MCF 10A (cell line): ENCODE results near the gene STK32B. TPM values are rescaled to one million over a fixed set of nuclear protein-coding genes. Genes with fewer than 3 reads are reported as not detected.

ENCODE experiments used
- BruUV-seq: library from RNA; stranded (reverse); fragments of 400-500 nt; replicated peaks from 2 replicates; lab custom pipeline; 2021; lab: Mats Ljungman, UMichigan
- CTCF ChIA-PET: fragments of 300-600 bp; sonication (Branson Sonifier 250); formaldehyde crosslinking; extraction: SDS; loops from one replicate; lab custom pipeline; 2021; ENCODE audit warnings: antibody characterized with exemption, inconsistent platforms; lab: Yijun Ruan, JAX
- POLR2A ChIA-PET: fragments of 300-600, 350-650 bp; sonication (Branson Sonifier 250); formaldehyde crosslinking; extraction: SDS; loops from one replicate; lab custom pipeline; 2020; ENCODE audit warnings: antibody characterized with exemption, inconsistent platforms; lab: Yijun Ruan, JAX
- DNase-seq: peaks from one replicate; pipeline ENCODE4 v3.0.0-alpha.2; 2018; ENCODE audit not compliant: unreplicated experiment
- H3K27ac Mint-ChIP-seq: one replicate; pipeline ENCODE4 v1.8.0; 2022; ENCODE audit warnings: mild to moderate bottlenecking, low read depth, mixed read lengths; ENCODE audit not compliant: unreplicated experiment
- H3K27me3 Mint-ChIP-seq: one replicate; pipeline ENCODE4 v1.8.0; 2022; ENCODE audit warnings: mixed read lengths; ENCODE audit not compliant: insufficient read depth, unreplicated experiment
- H3K36me3 Mint-ChIP-seq: one replicate; pipeline ENCODE4 v1.8.0; 2022; ENCODE audit warnings: mild to moderate bottlenecking, moderate library complexity, mixed read lengths; ENCODE audit not compliant: insufficient read depth, unreplicated experiment
- H3K4me1 Mint-ChIP-seq: one replicate; pipeline ENCODE4 v1.8.0; 2022; ENCODE audit warnings: mixed read lengths; ENCODE audit not compliant: insufficient read depth, unreplicated experiment
- H3K4me3 Mint-ChIP-seq: one replicate; pipeline ENCODE4 v1.8.0; 2022; ENCODE audit warnings: mild to moderate bottlenecking, moderate library complexity, mixed read lengths; ENCODE audit not compliant: unreplicated experiment
- H3K9me3 Mint-ChIP-seq: one replicate; pipeline ENCODE4 v1.8.0; 2022; ENCODE audit warnings: mixed read lengths; ENCODE audit not compliant: unreplicated experiment
- intact Hi-C: fragments of 100-400 bp; cut with micrococcal nuclease; formaldehyde crosslinking; loops from 2 replicates; pipeline ENCODE4 v1.14.1; 2022
- total RNA-seq: library from RNA; stranded (reverse); gene quantifications from 2 replicates; pipeline ENCODE4 v1.2.3, GENCODE V29; 2022
- TF ChIP-seq, protein P1 (sequence below): fragments of 200-600 bp; IDR thresholded peaks from one replicate; pipeline ENCODE4 v1.8.0; 2022; ENCODE audit warnings: antibody characterized with exemption, mild to moderate bottlenecking; ENCODE audit not compliant: unreplicated experiment

Gene STK32B
- total RNA-seq, 1 experiment from 2014 or later = not detected

DNA sequence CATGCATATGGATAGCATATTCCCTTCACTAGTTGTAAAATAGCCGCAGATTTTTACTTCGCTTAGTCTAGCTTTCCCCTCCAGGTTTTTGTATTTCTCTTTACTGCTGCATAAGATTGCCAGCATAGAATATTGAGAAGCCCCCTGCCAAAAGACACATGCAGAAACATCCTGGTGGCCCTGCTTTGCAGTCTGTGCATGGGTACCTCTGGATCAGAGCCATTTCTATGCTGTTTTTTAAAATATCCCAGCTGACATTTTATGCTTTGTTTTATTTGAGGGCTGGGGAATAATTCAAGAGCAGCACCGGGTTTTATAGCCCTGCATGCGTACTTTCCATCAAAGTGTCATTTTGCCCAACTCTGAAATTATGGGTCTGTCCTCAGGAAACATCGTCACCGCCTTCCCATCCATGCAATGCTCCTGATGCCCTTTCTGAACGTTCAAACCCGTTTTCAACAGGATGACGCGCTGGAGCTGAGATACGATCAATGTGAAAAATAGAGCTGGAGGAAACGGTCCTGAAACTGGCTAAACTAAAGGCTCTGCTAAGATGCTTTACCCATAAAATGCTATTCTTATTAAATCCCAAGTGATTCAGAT is 342.7 kb downstream of the STK32B start:
- H3K4me1 Mint-ChIP-seq = no peaks in the 10 kb centered on the region
- TF ChIP-seq, protein P1, sequence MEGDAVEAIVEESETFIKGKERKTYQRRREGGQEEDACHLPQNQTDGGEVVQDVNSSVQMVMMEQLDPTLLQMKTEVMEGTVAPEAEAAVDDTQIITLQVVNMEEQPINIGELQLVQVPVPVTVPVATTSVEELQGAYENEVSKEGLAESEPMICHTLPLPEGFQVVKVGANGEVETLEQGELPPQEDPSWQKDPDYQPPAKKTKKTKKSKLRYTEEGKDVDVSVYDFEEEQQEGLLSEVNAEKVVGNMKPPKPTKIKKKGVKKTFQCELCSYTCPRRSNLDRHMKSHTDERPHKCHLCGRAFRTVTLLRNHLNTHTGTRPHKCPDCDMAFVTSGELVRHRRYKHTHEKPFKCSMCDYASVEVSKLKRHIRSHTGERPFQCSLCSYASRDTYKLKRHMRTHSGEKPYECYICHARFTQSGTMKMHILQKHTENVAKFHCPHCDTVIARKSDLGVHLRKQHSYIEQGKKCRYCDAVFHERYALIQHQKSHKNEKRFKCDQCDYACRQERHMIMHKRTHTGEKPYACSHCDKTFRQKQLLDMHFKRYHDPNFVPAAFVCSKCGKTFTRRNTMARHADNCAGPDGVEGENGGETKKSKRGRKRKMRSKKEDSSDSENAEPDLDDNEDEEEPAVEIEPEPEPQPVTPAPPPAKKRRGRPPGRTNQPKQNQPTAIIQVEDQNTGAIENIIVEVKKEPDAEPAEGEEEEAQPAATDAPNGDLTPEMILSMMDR = no peak
- H3K9me3 Mint-ChIP-seq = peaks cover 21% of the 10 kb centered on the region
- CTCF ChIA-PET = interaction anchor here (0.6 to 0.7 kb wide), 3 partner anchors 177 to 569 kb away, joined by 3 read pairs; no protein-coding TSS in a partner anchor
- intact Hi-C loops = loop anchor here (10.0 kb wide), 1 partner anchor 339 kb away; the partner anchor contains the start of gene STK32B
- no peak overlapping the region for H3K27ac Mint-ChIP-seq
- DNase-seq = no peak
- no TSS peak for BruUV-seq
- H3K36me3 Mint-ChIP-seq = no peaks in the 10 kb centered on the region
- no peak overlapping the region for H3K4me3 Mint-ChIP-seq
- no peaks in the 10 kb centered on the region for H3K27me3 Mint-ChIP-seq
- POLR2A ChIA-PET = interaction anchor here (0.8 kb wide), 1 partner anchor 69 kb away, joined by 5 read pairs; no protein-coding TSS in a partner anchor

DNA sequence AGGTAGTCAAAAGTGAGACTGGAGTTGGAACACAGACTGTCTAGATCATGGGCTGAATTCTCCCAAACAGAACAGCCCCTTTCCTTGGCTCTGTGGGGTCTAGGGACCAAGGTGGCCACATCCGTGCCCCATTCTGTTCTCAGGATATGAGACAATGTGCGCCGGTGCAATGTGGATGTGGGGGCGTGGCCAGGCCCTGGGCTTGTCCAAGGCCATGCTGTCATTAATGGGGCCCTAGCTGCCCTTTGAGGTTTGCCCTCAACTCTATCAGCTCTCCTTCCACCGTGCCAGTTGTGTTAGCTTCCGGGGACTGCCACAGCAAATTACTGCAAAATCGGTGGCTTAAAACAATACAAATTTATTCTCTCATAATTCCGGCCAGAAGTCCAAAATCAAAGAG is 344.5 kb downstream of the STK32B start:
- ChIA-PET CTCF (interaction anchor here (0.9 kb wide), 1 partner anchor 12 kb away, joined by 4 read pairs; no protein-coding TSS in a partner anchor), POLR2A (interaction anchor here (0.7 kb wide), 1 partner anchor 18 kb away, joined by 3 read pairs; no protein-coding TSS in a partner anchor)
- Mint-ChIP-seq H3K4me1 (no peaks in the 10 kb centered on the region), H3K36me3 (no peaks in the 10 kb centered on the region), H3K4me3 (no peak overlapping the region), H3K9me3 (peaks cover 16% of the 10 kb centered on the region), H3K27ac (no peak overlapping the region), H3K27me3 (no peaks in the 10 kb centered on the region)
- no peak for DNase-seq
- no TSS peak for BruUV-seq
- TF ChIP-seq, protein P1 = no peak
- intact Hi-C loops = loop anchor here (10.0 kb wide), 1 partner anchor 341 kb away; the partner anchor contains the start of gene STK32B

DNA sequence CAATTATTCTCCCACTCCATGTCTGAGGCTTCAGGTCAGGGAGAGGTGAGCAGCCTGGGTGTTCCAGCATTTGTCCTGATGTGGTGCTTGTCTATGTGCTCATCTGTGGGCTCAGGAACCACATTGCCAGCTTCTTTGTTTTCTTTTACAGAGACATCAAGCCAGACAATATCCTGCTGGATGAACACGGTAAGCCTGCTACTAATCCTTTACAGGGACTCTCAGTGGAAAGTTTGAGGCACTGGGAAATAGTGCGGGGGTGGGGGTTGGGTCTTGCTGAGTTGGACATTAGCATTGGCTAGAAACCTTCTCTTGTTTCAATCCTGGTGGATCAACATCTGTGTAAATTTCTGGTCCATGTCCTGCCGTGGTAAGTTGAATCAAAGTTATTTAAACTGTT is 346.8 kb downstream of the STK32B start:
- BruUV-seq = no TSS peak
- intact Hi-C loops = loop anchor here (10.0 kb wide), 1 partner anchor 343 kb away; the partner anchor contains the start of gene STK32B
- no peak for DNase-seq
- Mint-ChIP-seq H3K4me3 (no peak overlapping the region), H3K27me3 (no peaks in the 10 kb centered on the region), H3K36me3 (no peaks in the 10 kb centered on the region), H3K27ac (no peak overlapping the region), H3K4me1 (no peaks in the 10 kb centered on the region), H3K9me3 (peaks cover 31% of the 10 kb centered on the region)
- CTCF ChIA-PET = interaction anchor here (0.6 to 2.8 kb wide), 6 partner anchors 13 to 415 kb away, joined by 3 to 25 read pairs (median 4); no protein-coding TSS in a partner anchor
- TF ChIP-seq, protein P1 = no peak
- POLR2A ChIA-PET = no interaction called here

DNA sequence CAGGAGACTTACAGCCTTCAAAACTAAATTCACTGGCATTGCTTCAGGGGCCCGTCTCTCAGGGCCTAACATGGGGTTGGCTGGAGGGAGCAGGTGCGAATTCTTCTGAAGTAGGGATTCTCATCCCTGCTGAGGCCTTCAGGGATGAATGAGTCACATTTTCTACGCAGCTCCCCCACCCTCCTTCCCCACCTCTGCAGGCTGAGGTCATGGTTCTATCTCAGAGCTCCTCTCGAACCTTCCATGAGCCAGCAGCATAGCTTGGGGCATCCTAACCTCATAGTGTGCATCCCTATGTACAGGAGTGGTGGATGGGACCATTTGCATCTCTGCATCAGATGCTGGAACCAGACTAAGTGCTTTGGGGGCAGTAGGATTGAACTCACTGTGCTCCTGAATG is 347.8 kb downstream of the STK32B start:
- intact Hi-C loops = loop anchor here (10.0 kb wide), 1 partner anchor 344 kb away; the partner anchor contains the start of gene STK32B
- no peaks in the 10 kb centered on the region for H3K36me3 Mint-ChIP-seq
- no peaks in the 10 kb centered on the region for H3K27me3 Mint-ChIP-seq
- H3K27ac Mint-ChIP-seq = no peak overlapping the region
- no peaks in the 10 kb centered on the region for H3K4me1 Mint-ChIP-seq
- H3K9me3 Mint-ChIP-seq = peaks cover 25% of the 10 kb centered on the region
- ChIA-PET POLR2A (no interaction called here), CTCF (interaction anchor here (0.5 to 3.2 kb wide), 17 partner anchors 11 to 803 kb away, joined by 3 to 25 read pairs (median 5); no protein-coding TSS in a partner anchor)
- TF ChIP-seq, protein P1 = no peak
- DNase-seq = no peak
- no peak overlapping the region for H3K4me3 Mint-ChIP-seq
- BruUV-seq = no TSS peak
